HEK293T (cell line): Measurements from ENCODE around the gene KCNA2.

ENCODE experiments used
- FOXA1 ChIP-seq: fragments of 450-650 bp; IDR thresholded peaks from 2 replicates; pipeline ENCODE4 v1.6.1; 2016; ENCODE audit warnings: mild to moderate bottlenecking
- FOXK2 ChIP-seq: fragments of 450-650 bp; IDR thresholded peaks from 2 replicates; pipeline ENCODE4 v1.6.1; 2016; ENCODE audit warnings: mild to moderate bottlenecking
- L3MBTL2 ChIP-seq: fragments of 450-650 bp; conservative IDR thresholded peaks from 2 replicates; pipeline ENCODE4 v1.6.1; 2016; ENCODE audit warnings: mild to moderate bottlenecking
- NFRKB ChIP-seq: fragments of 450-650 bp; IDR thresholded peaks from 2 replicates; pipeline ENCODE4 v1.6.1; 2016; ENCODE audit warnings: mild to moderate bottlenecking, moderate library complexity
- PKNOX1 ChIP-seq: fragments of 450-650 bp; IDR thresholded peaks from 2 replicates; pipeline ENCODE4 v1.6.1; 2016
- SP1 ChIP-seq: fragments of 450-650 bp; IDR thresholded peaks from 2 replicates; pipeline ENCODE4 v1.6.1; 2017
- SUZ12 ChIP-seq: fragments of 450-650 bp; IDR thresholded peaks from 2 replicates; pipeline ENCODE4 v1.6.1; 2016; ENCODE audit warnings: mild to moderate bottlenecking
- ZNF384 ChIP-seq: fragments of 450-650 bp; IDR thresholded peaks from 2 replicates; pipeline ENCODE4 v1.6.1; 2016

GRCh38 chr1:110603058-110603457, 3.1 kb downstream of the KCNA2 start:
- TF ChIP-seq ZNF384: no peak
- TF ChIP-seq FOXA1: no peak
- no peak for TF ChIP-seq PKNOX1
- no peak for TF ChIP-seq NFRKB
- TF ChIP-seq SUZ12: no peak
- TF ChIP-seq SP1: no peak
- no peak for TF ChIP-seq L3MBTL2
- no peak for TF ChIP-seq FOXK2
